NCI-H748 treated with DMSO at 0.1 percent for 48 hours (cell line): ENCODE measurements around the gene GARNL3.

Experiments used
- DNase-seq: peaks from one replicate; lab custom pipeline; 2025; lab: John Stamatoyannopoulos, UW

The GARNL3 gene

GRCh38 chr9:127311239-127311741 is 46.7 kb downstream of the GARNL3 start:
- DNase-seq = no peak

DNA sequence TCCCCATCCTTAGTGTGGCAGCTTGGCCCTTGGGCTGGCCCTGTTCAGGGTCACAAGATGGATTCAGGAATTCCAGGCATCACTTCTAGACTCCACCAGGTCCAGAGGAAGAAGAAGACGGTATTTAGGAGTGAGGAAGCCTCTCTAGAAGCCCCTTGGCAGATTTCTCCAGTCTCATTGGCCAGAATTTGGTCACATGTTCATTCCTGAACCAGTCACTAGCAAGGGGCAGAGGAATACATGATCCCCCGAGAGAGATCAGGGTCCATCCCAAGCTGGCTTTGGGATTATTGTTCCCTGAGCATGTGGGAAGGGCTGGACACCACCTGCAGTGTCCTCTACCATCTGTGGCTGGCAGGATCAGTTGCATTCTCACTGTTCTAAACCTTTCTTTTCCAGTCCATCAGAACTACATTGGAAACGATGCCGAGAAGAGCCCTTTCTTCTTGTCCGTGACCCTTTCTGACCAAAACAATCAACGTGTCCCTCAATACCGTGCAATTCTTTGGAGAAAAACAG is 48.5 kb downstream of the GARNL3 start:
- DNase-seq = no peak

DNA sequence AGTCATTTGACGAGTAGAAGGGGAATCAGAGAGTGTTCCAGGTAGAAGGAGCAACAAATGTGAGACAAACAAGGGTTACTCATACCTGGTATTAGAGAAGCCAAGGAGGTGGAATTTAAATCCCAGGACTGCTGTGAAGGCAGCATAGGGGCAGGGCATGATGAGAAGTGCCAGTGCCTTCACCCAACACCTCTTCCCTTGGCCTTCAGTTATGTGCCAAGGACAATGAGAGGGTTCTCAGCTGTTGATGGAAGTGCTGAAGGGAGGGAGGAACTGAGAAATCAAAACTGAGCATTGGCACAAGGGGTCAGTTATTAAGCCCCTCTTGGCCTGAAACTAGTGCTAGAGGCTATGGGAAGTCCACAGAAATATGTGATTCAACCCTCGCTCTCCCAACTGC is 50.3 kb downstream of the GARNL3 start:
- DNase-seq = no peak

- DNase-seq = no peak
Observed at GRCh38 chr9:127316586-127317323, 52.2 kb downstream of the GARNL3 start.

DNA sequence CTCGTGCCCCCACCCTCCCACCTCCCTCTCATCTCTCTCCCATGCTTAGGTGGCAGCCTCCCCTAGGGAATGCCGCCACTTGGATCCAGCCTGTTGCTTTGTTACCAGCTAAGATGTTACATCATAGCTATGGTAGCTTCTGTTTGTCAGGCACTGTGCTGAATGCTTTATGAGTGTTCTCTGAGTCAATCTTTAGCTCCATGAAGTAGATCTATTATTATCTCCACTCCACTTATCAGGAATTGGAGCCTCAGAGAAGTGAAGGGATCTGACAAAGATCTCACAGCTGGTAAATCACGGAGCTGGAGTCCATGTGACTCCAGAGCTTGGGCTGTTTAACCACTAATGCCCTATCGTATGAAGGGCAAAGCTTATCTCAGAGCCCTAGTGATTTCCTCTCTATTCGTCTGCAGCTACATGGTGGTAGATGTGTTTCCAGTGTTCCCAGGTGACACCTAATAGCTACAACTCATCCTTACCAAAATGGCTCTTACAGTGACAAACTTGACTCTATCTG is 54.1 kb downstream of the GARNL3 start:
- DNase-seq = no peak

DNA sequence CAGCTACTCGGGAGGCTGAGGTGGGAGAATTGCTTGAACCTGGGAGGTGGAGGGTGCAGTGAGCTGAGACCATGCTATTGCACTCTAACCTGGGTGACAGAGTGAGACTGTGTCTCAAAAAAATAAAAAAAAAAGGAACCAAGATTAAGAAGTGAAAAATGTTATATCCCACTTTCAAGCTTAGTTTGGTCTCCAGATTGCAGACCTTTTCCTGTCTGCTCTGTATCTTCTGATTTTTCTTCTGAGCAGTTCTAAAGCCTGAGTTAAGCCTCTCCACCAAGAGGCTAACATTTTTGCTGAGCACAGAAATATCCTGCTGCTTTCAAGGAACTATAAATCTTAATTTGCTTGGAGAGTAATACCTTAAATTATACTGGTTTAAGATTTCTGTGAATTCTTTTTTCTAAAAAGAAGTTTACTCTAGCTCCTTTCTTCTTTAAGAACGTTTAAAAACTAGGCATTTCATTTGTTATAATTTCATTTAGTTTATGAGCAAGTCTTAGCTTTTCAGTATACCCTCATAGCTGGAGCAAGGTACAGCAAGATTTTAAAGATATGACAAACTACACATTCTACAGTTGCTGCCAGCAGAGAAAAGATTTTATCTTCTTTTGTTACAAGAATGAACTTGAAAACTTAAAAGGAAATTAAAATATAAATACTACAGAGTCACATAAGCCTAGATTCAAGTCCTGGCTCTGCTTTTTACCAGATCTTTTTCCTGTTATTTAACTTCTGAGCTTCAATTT is 55.0 kb downstream of the GARNL3 start:
- DNase-seq = no peak

DNA sequence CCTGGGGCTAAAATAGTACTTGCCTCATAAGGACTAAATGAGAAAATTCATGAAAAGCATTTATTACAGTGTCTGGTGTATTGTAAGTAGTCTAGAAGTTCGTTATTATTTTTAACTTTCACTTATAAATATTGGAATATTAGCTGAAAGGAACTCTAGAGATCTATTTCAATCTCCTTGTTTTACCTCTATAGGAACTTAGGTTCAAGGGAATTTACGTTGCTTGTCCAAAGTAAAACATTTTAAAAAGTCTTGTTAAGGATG is 55.5 kb downstream of the GARNL3 start:
- no peak for DNase-seq

DNA sequence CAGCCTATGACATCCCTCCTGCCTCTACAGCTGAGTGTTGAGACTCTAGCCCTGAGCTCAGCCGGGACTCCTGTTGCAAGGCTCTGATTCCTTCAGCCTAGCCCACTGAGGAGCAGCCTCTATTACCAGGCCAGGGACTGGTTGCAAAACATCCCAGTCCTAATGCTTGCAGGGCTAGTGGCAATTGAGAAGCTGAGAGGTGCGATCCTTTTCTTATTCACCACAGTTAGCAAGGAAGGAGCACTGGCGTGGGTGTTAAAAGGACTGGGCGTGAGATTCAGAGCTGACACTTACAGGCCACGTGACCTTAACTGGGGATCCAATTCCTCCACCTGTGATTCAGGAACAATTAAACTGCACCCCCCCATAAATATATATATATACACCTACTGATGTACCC is 58.8 kb downstream of the GARNL3 start:
- no peak for DNase-seq

- DNase-seq = no peak
Observed at GRCh38 chr9:127330501-127330900, 65.9 kb downstream of the GARNL3 start.

GRCh38 chr9:127333221-127334064 is 68.9 kb downstream of the GARNL3 start:
- no peak for DNase-seq

- no peak for DNase-seq
Observed at GRCh38 chr9:127334725-127335124, 70.2 kb downstream of the GARNL3 start.

DNA sequence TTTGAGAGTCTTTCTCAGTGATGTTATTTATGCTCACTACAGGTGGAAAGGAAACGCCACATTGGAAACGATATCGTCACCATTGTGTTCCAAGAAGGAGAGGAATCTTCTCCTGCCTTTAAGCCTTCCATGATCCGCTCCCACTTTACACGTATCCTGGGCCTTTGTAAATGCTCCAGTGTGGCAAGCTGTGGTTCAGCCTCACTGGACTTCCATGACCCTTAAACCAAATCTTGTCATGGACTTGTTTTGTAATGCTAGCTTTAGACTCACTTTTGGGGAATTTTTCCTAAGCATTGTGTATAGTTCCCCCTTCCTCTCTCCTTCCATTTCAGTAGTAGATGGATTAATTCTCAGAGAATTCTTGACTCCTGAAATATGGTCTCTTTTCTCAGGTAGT is 71.5 kb downstream of the GARNL3 start:
- no peak for DNase-seq

- DNase-seq = no peak
Observed at GRCh38 chr9:127336506-127337352, 72.2 kb downstream of the GARNL3 start.

DNA sequence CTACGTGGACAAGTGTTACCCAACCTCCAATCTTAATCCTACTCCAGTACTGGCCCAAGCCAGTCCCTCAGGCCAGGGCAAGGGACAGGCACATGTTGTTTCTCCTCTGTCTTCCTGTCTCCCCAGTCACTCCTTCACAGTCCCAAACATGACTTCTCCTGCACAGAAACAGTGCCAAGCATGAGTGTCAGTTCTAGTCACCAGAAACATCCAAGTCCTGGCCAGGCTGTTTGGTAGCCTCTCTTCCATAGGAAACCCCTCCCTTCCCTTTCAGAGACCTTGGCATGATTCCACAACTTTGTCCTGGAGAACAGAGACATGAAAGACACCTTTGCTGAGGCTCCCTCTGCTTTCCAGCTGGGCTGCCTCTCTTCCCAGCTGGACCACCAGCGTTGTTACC is 76.1 kb downstream of the GARNL3 start:
- no peak for DNase-seq

- DNase-seq = no peak
Observed at GRCh38 chr9:127341152-127341551, 76.6 kb downstream of the GARNL3 start.

GRCh38 chr9:127344368-127345000 is 79.9 kb downstream of the GARNL3 start:
- DNase-seq = no peak

DNA sequence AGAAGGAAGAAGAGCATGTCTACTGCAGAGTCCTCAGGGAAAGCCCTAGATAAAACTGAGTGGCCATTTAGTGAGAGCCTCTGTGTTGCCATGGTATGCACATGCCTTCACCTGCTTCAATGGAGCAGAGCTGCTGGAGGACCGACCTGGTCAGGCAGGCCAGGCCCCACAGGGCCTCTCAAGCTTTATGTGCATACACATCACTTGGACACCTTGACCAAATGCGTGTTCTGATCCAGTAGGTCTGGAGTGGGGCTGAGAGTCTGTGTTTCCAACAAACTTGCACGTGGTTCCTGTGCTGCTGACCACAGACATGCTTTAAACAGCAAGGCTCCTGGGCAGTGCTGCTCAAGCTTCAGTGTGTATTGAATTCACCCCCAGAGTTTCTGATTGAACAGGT is 81.0 kb downstream of the GARNL3 start:
- DNase-seq = no peak

DNA sequence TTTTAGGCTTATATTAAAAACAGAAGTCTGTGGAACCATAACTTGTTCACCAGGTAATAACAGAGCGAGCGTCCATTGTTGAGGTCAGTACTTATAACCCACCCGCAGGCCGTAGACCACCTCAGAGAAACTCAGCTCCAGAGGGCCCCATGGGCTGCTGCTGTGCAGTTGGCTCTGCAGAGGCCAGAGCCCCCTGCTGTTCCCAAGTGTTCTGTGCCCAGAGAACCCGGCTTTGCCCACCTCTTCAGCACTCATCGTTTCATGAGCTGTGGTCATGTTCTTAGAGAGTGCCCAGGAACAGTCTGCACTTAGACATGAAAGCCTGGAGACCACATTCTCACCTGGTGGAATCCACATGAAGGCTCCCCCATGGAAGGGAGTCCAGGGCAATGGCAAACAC is 82.0 kb downstream of the GARNL3 start:
- no peak for DNase-seq

- DNase-seq = no peak
Observed at GRCh38 chr9:127347831-127348776, 83.5 kb downstream of the GARNL3 start.
